Tibial nerve (tissue), 4 donors: ENCODE data around the gene AUTS2. TPM values are rescaled to one million over a fixed set of nuclear protein-coding genes. Genes with fewer than 3 reads are reported as not detected.

Source experiments
- DNase-seq, 2 donors: peaks; one replicate each; pipeline ENCODE4 v3.0.0-alpha.2; 2019; ENCODE audit warnings: low spot score in 2 of 2
- H3K27ac ChIP-seq, 4 donors: fragments of 200-600 bp; sonication (generic) in 3 of 4; one replicate each; pipeline ENCODE4 v1.5.1; 2017 to 2019; ENCODE audit warnings: mild to moderate bottlenecking in 1 of 4
- H3K27me3 ChIP-seq, 2 donors: fragments of 200-600 bp; sonication (generic) in 1 of 2; one replicate each; pipeline versions ENCODE4 v1.5.1 to v1.6.0; 2017 to 2019
- H3K36me3 ChIP-seq, 3 donors: fragments of 200-600 bp; sonication (generic); one replicate each; pipeline ENCODE4 v1.5.1; 2018 to 2019
- H3K4me1 ChIP-seq, 4 donors: fragments of 200-600 bp; sonication (generic) in 3 of 4; one replicate each; pipeline ENCODE4 v1.5.1; 2017 to 2019
- H3K4me3 ChIP-seq, 4 donors: fragments of 200-600 bp; sonication (generic) in 3 of 4; one replicate each; pipeline ENCODE4 v1.5.1; 2017 to 2019; ENCODE audit warnings: mild to moderate bottlenecking in 1 of 4, moderate library complexity in 1 of 4
- H3K9me3 ChIP-seq, 4 donors: fragments of 200-600 bp; sonication (generic) in 3 of 4; one replicate each; pipeline ENCODE4 v1.5.1; 2017 to 2019
- CTCF ChIP-seq, 5 experiments: fragments of 200-600 bp in 3 of 5; fragments of 450-650 bp in 2 of 5; sonication (generic) in 3 of 5; IDR thresholded peaks; one replicate each; pipeline ENCODE4 v1.5.1; 2016 to 2019; ENCODE audit warnings: antibody characterized with exemption in 5 of 5, mild to moderate bottlenecking in 3 of 5, moderate library complexity in 2 of 5
- EP300 ChIP-seq, 2 donors: sonication (generic); formaldehyde crosslinking; IDR thresholded peaks; one replicate each; pipeline ENCODE4 v1.6.1; 2017; ENCODE audit warnings: antibody characterized with exemption in 2 of 2, mild to moderate bottlenecking in 1 of 2
- POLR2A ChIP-seq, 2 donors: fragments of 450-650 bp; IDR thresholded peaks; one replicate each; pipeline ENCODE4 v1.6.1; 2017; ENCODE audit warnings: antibody characterized with exemption in 2 of 2, mild to moderate bottlenecking in 2 of 2, moderate library complexity in 2 of 2
- WGBS, 2 donors: methylation state at CpG; one replicate each; pipeline ENCODE4 v1.1.5; 2018; 5-methylcytosine and 5-hydroxymethylcytosine counted together
- total RNA-seq, 4 donors: library from RNA; depleted of rRNA; stranded (reverse); fragments of >200 nt; gene quantifications; one replicate each; pipeline ENCODE4 v1.1.0, GENCODE V29; 2016

The AUTS2 gene
- total RNA-seq, 4 donors from 2014 or later: 56.6 to 87.9 (median 71.6) TPM

DNA sequence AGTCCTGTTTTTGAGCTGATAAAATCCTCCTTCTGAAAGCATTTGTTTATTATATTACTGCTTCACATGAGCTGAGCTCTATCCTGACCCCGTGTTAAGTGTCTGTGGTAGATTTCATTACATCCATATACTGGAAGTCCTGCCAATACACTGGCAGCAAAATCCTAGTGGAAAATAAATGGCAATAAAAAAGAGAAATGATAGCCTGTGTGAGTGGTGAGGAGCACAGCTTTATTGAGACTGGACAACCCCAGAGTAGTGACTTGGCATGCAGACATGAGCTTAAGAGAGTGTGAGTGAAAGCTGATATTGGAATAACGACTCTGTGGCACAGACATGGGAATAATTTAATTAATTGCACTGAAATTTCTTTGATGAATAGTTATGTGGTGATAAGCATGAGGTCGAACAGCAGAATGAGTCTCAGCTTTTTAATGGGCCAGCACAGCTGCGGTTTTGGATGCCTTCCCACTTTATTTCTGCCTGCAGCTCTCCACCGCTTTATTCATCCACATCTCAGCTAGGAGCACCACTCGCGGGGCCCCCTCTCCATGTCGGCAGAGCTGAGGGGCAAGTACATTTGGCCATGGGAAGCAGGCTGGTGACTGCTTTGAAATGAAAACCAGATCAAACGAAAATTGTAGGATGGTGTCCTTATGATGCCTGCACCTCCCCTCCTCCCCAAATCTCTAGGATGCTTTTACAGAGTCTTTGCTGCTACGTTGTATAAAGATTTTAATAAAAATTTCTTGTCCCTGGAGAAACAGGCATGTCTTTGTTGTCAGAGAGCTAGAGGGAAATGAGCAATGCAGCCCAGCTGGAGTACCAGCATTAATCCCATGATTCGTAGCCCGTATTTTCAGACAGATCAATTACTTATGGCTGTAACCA lies 494.3 kb downstream of the AUTS2 start:
- peaks cover 0 to 28% (median 0%) of the 10 kb centered on the region in 4 donors for H3K4me1 ChIP-seq

DNA sequence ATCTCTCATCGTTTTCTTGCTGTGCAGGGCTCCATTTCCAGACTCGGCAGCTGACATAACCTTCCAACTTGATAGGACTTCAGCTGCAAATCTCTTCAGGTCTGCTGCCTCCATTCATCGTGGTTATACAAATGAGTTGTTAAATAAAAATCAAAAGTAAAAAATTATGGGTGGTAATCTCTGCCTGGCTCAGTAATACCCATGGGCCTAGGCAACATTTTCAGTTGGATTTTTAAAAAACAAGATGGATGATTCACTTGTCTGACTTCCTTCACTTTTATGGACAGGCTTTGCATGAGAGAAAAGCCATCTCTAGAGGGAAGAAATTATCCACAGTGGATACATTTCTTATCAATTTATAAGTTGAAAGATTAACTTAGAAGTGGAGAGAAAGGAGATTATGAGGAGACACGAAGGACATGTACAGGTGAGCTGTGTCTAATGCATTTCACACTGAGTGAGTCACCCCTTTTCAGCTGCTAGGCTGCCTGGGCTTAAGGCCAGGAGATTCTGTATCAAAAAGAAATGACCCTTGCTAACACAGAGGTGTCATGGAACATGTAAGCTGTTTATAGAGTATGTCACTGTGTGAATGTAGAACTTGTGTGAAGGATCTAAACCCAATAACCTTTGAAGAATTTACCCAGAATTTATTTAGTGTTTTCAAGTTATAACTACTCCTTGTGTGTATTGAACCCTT lies 495.1 kb downstream of the AUTS2 start:
- Histone ChIP-seq H3K27me3 (no peaks in the 10 kb centered on the region), H3K4me3 (peak overlapping the region in 1 of 4 donors; percentile 10), H3K36me3 (no peaks in the 10 kb centered on the region), H3K4me1 (peaks cover 0 to 36% (median 0%) of the 10 kb centered on the region in 4 donors), H3K9me3 (no peaks in the 10 kb centered on the region), H3K27ac (peak overlapping the region in 1 of 4 donors; percentile 8)
- WGBS, 2 donors: 58 to 59% methylated on average over 4 of the region's 4 CpGs
- no peak for TF ChIP-seq POLR2A (IDR thresholded peaks at IDR 0.05)
- DNase-seq: no peak

More for the DNA sequence above, 494.3 kb downstream of the AUTS2 start:
- no peak for TF ChIP-seq POLR2A (IDR thresholded peaks at IDR 0.05)
- TF ChIP-seq CTCF (IDR thresholded peaks at IDR 0.05): no peak
- TF ChIP-seq EP300 (IDR thresholded peaks at IDR 0.05): no peak
- H3K4me3 ChIP-seq: peak overlapping the region in 1 of 4 donors; percentile 10
- DNase-seq: no peak
- H3K27me3 ChIP-seq: no peaks in the 10 kb centered on the region
- H3K36me3 ChIP-seq: no peaks in the 10 kb centered on the region
- H3K27ac ChIP-seq: peak overlapping the region in 1 of 4 donors; percentile 8
- peaks cover 0 to under 1% (median 0%) of the 10 kb centered on the region in 4 donors for H3K9me3 ChIP-seq
- WGBS, 2 donors: 30 to 34% methylated on average over 12 of the region's 12 CpGs

- Histone ChIP-seq H3K27me3 (no peaks in the 10 kb centered on the region), H3K9me3 (no peaks in the 10 kb centered on the region), H3K36me3 (no peaks in the 10 kb centered on the region), H3K27ac (no peak overlapping the region), H3K4me3 (no peak overlapping the region), H3K4me1 (peaks cover 0 to 48% (median 3%) of the 10 kb centered on the region in 4 donors)
- DNase-seq: no peak
- TF ChIP-seq EP300 (IDR thresholded peaks at IDR 0.05) (no peak), POLR2A (IDR thresholded peaks at IDR 0.05) (no peak), CTCF (IDR thresholded peaks at IDR 0.05) (no peak)
- 76 to 85% methylated on average over 3 of the region's 3 CpGs for WGBS, 2 donors
Observed at GRCh38 chr7:70094831-70095230, 496.6 kb downstream of the AUTS2 start.

DNA sequence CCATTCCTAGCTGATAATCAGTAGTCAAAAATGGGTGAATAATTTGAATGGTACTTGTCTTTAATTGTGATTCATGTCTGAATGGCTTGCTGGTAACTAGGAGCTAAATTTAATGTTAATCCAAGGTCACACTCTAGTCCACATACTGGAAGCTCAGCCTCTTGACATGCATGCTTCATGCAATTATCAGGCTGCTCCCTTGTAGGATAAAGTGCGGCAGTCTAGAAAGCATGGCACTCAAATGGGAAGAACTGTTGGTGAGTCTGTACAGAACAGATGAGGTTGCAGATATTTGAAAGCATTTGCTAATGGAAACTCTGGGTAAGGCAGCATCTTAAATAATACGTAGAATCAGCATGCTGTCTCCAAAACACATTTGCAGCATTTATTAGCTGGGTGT lies 499.4 kb downstream of the AUTS2 start:
- no peak for DNase-seq
- TF ChIP-seq EP300 (IDR thresholded peaks at IDR 0.05) (no peak), CTCF (IDR thresholded peaks at IDR 0.05) (no peak), POLR2A (IDR thresholded peaks at IDR 0.05) (no peak)
- no peaks in the 10 kb centered on the region for H3K27me3 ChIP-seq
- no peaks in the 10 kb centered on the region for H3K9me3 ChIP-seq
- peaks cover 0 to 42% (median 3%) of the 10 kb centered on the region in 4 donors for H3K4me1 ChIP-seq
- no peaks in the 10 kb centered on the region for H3K36me3 ChIP-seq
- H3K27ac ChIP-seq: no peak overlapping the region
- WGBS, 2 donors: 92 to 98% methylated on average over 2 of the region's 2 CpGs
- H3K4me3 ChIP-seq: no peak overlapping the region

GRCh38 chr7:70098133-70098561 lies 499.9 kb downstream of the AUTS2 start:
- no peak for DNase-seq
- Histone ChIP-seq H3K9me3 (no peaks in the 10 kb centered on the region), H3K4me3 (no peak overlapping the region), H3K27ac (no peak overlapping the region), H3K36me3 (no peaks in the 10 kb centered on the region), H3K4me1 (peaks cover 0 to 37% (median 3%) of the 10 kb centered on the region in 4 donors), H3K27me3 (no peaks in the 10 kb centered on the region)
- TF ChIP-seq EP300 (IDR thresholded peaks at IDR 0.05): no peak
- TF ChIP-seq CTCF (IDR thresholded peaks at IDR 0.05): no peak
- TF ChIP-seq POLR2A (IDR thresholded peaks at IDR 0.05): no peak
- WGBS, 2 donors: 19 to 31% methylated on average over 3 of the region's 3 CpGs
